Ramos (cell line): ENCODE results near the gene S100A1.

Source experiments
- in situ Hi-C: fragments of 300-500 bp; cut with MboI; formaldehyde crosslinking; loops from one replicate; pipeline ENCODE4 v1.14.3; 2022; ENCODE audit warnings: low sequenced_read_pairs; ENCODE audit not compliant: unreplicated experiment

Gene S100A1

DNA sequence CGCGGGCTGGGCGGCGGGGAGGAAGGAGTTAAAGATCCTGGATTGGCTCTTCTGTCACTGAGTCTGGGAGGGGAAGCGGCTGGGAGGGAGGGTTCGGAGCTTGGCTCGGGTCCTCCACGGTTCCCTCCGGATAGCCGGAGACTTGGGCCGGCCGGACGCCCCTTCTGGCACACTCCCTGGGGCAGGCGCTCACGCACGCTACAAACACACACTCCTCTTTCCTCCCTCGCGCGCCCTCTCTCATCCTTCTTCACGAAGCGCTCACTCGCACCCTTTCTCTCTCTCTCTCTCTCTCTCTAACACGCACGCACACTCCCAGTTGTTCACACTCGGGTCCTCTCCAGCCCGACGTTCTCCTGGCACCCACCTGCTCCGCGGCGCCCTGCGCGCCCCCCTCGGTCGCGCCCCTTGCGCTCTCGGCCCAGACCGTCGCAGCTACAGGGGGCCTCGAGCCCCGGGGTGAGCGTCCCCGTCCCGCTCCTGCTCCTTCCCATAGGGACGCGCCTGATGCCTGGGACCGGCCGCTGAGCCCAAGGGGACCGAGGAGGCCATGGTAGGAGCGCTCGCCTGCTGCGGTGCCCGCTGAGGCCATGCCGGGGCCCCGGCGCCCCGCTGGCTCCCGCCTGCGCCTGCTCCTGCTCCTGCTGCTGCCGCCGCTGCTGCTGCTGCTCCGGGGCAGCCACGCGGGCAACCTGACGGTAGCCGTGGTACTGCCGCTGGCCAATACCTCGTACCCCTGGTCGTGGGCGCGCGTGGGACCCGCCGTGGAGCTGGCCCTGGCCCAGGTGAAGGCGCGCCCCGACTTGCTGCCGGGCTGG lies 50.5 kb downstream of the S100A1 start, which contains the start of gene NPR1:
Gene NPR1, plus strand, starts transcription at position 170 of the 818 bp plus-strand sequence. Its CDS starts 421 bp downstream, at position 591.
- in situ Hi-C loops: loop anchor here (5.0 kb wide), 1 partner anchor 309 kb away; the partner anchor contains the start of gene RAB13

DNA sequence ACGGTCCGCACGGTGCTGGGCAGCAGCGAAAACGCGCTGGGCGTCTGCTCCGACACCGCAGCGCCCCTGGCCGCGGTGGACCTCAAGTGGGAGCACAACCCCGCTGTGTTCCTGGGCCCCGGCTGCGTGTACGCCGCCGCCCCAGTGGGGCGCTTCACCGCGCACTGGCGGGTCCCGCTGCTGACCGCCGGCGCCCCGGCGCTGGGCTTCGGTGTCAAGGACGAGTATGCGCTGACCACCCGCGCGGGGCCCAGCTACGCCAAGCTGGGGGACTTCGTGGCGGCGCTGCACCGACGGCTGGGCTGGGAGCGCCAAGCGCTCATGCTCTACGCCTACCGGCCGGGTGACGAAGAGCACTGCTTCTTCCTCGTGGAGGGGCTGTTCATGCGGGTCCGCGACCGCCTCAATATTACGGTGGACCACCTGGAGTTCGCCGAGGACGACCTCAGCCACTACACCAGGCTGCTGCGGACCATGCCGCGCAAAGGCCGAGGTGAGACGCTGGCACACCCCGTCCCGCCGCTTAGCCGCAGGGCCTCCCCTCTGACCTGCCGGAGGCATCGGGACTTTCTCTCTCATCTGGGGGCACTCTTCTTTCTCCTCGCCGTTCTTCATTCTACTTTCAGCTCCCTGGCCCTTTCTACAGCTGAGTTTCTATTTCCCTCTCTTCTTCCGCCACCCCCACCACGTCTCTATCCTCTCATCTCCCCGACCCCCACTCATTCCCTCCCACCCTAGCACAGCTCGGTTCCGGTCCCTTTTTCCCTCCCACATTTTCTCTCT lies 51.3 kb downstream of the S100A1 start:
- in situ Hi-C loops: loop anchor here (5.0 kb wide), 1 partner anchor 308 kb away; the partner anchor contains the start of gene RAB13

DNA sequence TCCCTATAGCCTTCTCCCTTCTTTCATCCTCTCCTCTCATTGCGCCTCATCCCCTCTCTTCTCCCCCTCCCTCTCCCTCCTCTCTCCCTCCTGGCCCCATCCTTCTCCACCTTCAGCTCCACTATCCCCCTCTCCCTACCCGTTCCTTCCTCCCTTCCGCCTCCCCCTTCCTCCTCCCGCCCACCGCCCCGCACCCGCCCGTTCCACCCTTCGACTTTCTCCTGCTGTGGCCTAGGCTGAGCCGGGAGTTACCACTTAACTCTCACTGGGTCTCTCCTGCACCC lies 51.8 kb downstream of the S100A1 start:
- in situ Hi-C loops: no loop called here
